Karpas-422 (cell line): ENCODE data around the gene BCS1L. TPM values are rescaled to one million over a fixed set of nuclear protein-coding genes. Genes with fewer than 3 reads are reported as not detected.
A peak's percentile ranks its signal among the peaks of the same experiment; 100 is the strongest.

ENCODE experiments used
- DNase-seq: peaks from one replicate; pipeline ENCODE4 v3.0.0-alpha.2; 2015
- H2AFZ ChIP-seq: fragments of 200-600 bp; sonication (generic); 2 replicates; pipeline ENCODE4 v1.6.1; 2014; ENCODE audit warnings: antibody characterized with exemption, low read length, mixed read lengths
- H3K27ac ChIP-seq: fragments of 200-600 bp; sonication (generic); 2 replicates; pipeline ENCODE4 v1.5.1; 2014; ENCODE audit warnings: mild to moderate bottlenecking, low read length, moderate library complexity
- H3K27me3 ChIP-seq: fragments of 200-600 bp; sonication (generic); 2 replicates; pipeline ENCODE4 v1.6.1; 2014; ENCODE audit warnings: low read length, mixed read lengths
- H3K36me3 ChIP-seq: fragments of 200-600 bp; sonication (generic); 2 replicates; pipeline ENCODE4 v1.6.1; 2014; ENCODE audit warnings: low read length, mixed read lengths; ENCODE audit not compliant: insufficient read depth
- H3K4me1 ChIP-seq: fragments of 200-600 bp; sonication (generic); 2 replicates; pipeline ENCODE4 v1.6.1; 2014; ENCODE audit warnings: mild to moderate bottlenecking, low read length, mixed read lengths
- H3K4me2 ChIP-seq: fragments of 200-600 bp; sonication (generic); 2 replicates; pipeline ENCODE4 v1.6.1; 2014; ENCODE audit warnings: low read length, low read depth, mild to moderate bottlenecking; ENCODE audit not compliant: poor library complexity, severe bottlenecking
- H3K4me3 ChIP-seq: fragments of 200-600 bp; sonication (generic); 2 replicates; pipeline ENCODE4 v1.5.1; 2014; ENCODE audit warnings: mild to moderate bottlenecking, antibody characterized with exemption, low read length, mixed read lengths
- H3K79me2 ChIP-seq: fragments of 200-600 bp; sonication (generic); 2 replicates; pipeline ENCODE4 v1.6.1; 2014; ENCODE audit warnings: mild to moderate bottlenecking, low read length, mixed read lengths
- H3K9ac ChIP-seq: fragments of 200-600 bp; sonication (generic); 2 replicates; pipeline ENCODE4 v1.6.0; 2014; ENCODE audit warnings: low read length
- H3K9me2 ChIP-seq: fragments of 200-600 bp; sonication (generic), shearing (Covaris generic); replicated peaks from 2 replicates; pipeline ENCODE4 v1.6.0; 2014; ENCODE audit warnings: mild to moderate bottlenecking, low read length, moderate library complexity; ENCODE audit not compliant: insufficient read depth
- H3K9me3 ChIP-seq: fragments of 300-700, 200-600 bp; sonication (generic); 2 replicates; pipeline ENCODE4 v1.6.1; 2014; ENCODE audit warnings: low read length, mixed read lengths
- H4K20me1 ChIP-seq: fragments of 200-600 bp; sonication (generic); 2 replicates; pipeline ENCODE4 v1.6.1; 2014; ENCODE audit warnings: mild to moderate bottlenecking, antibody characterized with exemption, low read length, low read depth; ENCODE audit not compliant: insufficient read depth
- total RNA-seq: library from RNA; depleted of rRNA; stranded (reverse); fragments of >200 nt; shearing (Covaris generic); gene quantifications from 2 replicates; pipeline ENCODE4 v1.2.3, GENCODE V29; 2014; ENCODE audit warnings: low replicate concordance

The BCS1L gene
- total RNA-seq, 1 experiment from 2014 or later: 23.5 TPM

DNA sequence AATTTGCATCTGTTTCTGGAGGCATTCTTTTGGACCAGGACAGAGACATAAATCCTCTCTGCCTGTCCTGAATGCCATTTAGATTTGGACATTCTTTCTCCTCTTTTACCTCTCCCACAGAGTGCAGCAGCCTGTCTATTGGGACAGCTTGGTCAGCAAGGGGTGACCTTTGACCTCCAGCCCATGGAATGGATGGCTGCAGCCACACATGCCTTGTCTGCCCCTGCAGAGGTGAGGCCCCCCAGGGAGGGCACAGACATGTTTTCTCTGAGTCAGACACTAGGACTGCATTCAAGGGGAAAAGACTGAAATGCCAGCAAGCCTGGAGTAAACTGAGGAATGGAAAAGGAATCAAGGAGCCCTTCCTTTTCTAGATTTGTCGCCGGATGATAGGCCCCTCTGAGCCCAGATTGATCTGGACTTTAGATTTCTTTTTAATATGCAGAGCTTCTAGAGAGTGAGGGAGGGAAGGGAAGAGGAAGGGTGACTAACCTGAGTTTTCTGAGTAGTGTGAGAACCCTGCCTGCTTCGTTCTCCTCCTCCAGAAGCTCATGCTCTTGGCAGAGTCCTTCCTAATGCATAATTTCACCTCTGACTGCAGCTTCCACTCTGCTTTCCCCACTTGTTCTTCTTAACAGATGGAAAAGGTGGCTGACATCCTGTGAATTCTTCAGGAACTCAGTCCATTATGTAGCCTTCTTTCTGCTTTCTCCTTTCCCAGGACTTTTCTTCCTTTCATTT, 35.1 kb downstream of the BCS1L start:
- Histone ChIP-seq H3K79me2 (no peaks in the 10 kb centered on the region), H2AFZ (no peak overlapping the region), H3K4me2 (no peak overlapping the region), H3K4me1 (no peaks in the 10 kb centered on the region), H3K4me3 (no peak overlapping the region), H3K36me3 (no peaks in the 10 kb centered on the region), H3K27me3 (no peaks in the 10 kb centered on the region), H3K9me2 (no peaks in the 10 kb centered on the region), H4K20me1 (no peaks in the 10 kb centered on the region), H3K9ac (no peak overlapping the region), H3K9me3 (no peaks in the 10 kb centered on the region), H3K27ac (no peak overlapping the region)
- DNase-seq: no peak

GRCh38 chr2:218698885-218699284, 39.4 kb downstream of the BCS1L start:
- H3K9me2 ChIP-seq: no peaks in the 10 kb centered on the region
- no peaks in the 10 kb centered on the region for H3K27me3 ChIP-seq
- no peaks in the 10 kb centered on the region for H3K9me3 ChIP-seq
- H3K79me2 ChIP-seq: no peaks in the 10 kb centered on the region
- H2AFZ ChIP-seq: no peak overlapping the region
- no peaks in the 10 kb centered on the region for H3K4me1 ChIP-seq
- H3K36me3 ChIP-seq: no peaks in the 10 kb centered on the region
- no peak for DNase-seq
- H3K27ac ChIP-seq: no peak overlapping the region
- no peak overlapping the region for H3K4me2 ChIP-seq
- H3K9ac ChIP-seq: no peak overlapping the region
- H3K4me3 ChIP-seq: no peak overlapping the region
- no peaks in the 10 kb centered on the region for H4K20me1 ChIP-seq

- Histone ChIP-seq H3K27me3 (no peaks in the 10 kb centered on the region), H3K4me2 (no peak overlapping the region), H3K79me2 (no peaks in the 10 kb centered on the region), H3K27ac (no peak overlapping the region), H3K9me3 (no peaks in the 10 kb centered on the region), H3K4me3 (no peak overlapping the region), H3K9me2 (no peaks in the 10 kb centered on the region), H3K4me1 (no peaks in the 10 kb centered on the region), H2AFZ (no peak overlapping the region), H3K9ac (no peak overlapping the region), H4K20me1 (no peaks in the 10 kb centered on the region), H3K36me3 (no peaks in the 10 kb centered on the region)
- DNase-seq: no peak
Observed at GRCh38 chr2:218701806-218702205, 42.3 kb downstream of the BCS1L start.

DNA sequence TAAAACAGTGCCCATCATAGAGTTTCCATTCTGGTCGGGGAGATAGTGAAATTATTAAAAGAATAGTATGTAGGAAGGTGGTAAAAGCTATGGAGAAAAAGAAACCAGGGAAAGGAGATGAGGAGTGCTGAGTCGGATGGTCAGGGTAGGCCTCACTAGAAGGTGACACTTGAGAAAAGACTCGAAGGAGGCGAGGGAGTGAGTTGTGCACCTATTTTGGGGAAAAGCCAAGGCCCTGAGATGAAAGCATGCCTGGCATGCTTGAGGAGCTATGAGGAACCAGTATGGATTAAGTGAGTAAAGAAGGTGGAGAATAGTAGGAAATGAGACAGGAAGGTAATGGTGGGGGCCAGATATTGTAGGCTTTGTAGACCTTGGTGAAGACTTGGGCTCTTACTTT, 43.9 kb downstream of the BCS1L start:
- H3K9me3 ChIP-seq: no peaks in the 10 kb centered on the region
- no peak overlapping the region for H3K27ac ChIP-seq
- no peak for DNase-seq
- no peaks in the 10 kb centered on the region for H3K4me1 ChIP-seq
- H3K9me2 ChIP-seq: no peaks in the 10 kb centered on the region
- H3K36me3 ChIP-seq: no peaks in the 10 kb centered on the region
- H3K27me3 ChIP-seq: no peaks in the 10 kb centered on the region
- no peaks in the 10 kb centered on the region for H3K79me2 ChIP-seq
- H4K20me1 ChIP-seq: no peaks in the 10 kb centered on the region
- no peak overlapping the region for H3K4me3 ChIP-seq
- H3K9ac ChIP-seq: no peak overlapping the region
- H2AFZ ChIP-seq: no peak overlapping the region
- H3K4me2 ChIP-seq: no peak overlapping the region

DNA sequence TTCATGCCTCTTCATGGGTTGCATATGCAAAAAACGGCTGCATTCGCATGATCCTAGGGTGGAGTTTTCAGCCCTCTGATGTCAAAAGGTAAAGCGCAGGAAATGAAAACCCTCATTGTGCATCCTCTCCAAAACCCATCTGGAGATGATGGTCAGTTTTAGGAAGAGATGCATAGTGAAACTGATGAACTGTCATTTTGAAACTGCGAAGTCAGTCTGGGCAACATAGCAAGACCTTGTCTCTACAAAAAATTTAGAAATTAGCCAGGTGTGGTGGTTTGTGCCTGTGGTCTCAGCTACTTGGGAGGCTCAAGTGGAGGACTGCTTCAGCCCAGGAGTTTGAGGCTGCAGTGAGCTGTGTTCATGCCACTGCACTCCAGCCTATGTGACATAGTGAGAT, 48.6 kb downstream of the BCS1L start:
- no peak for DNase-seq

GRCh38 chr2:218709908-218710307, 50.4 kb downstream of the BCS1L start:
- no peak overlapping the region for H3K9ac ChIP-seq
- H3K4me3 ChIP-seq: no peak overlapping the region
- H3K79me2 ChIP-seq: peaks cover 40% of the 10 kb centered on the region
- peaks cover 27% of the 10 kb centered on the region for H3K4me1 ChIP-seq
- no peaks in the 10 kb centered on the region for H4K20me1 ChIP-seq
- no peaks in the 10 kb centered on the region for H3K27me3 ChIP-seq
- H3K27ac ChIP-seq: no peak overlapping the region
- H3K9me3 ChIP-seq: no peaks in the 10 kb centered on the region
- H3K9me2 ChIP-seq: no peaks in the 10 kb centered on the region
- no peak for DNase-seq
- H3K4me2 ChIP-seq: no peak overlapping the region
- peaks cover 4% of the 10 kb centered on the region; the same call in 1 of the 2 replicates for H3K36me3 ChIP-seq
- H2AFZ ChIP-seq: 0 out of 2 replicates have a peak overlapping the region, but pooled peaks have one; percentile 39

More for the DNA sequence above, 48.6 kb downstream of the BCS1L start:
- no peak overlapping the region for H3K9ac ChIP-seq
- peaks cover 23% of the 10 kb centered on the region for H3K79me2 ChIP-seq
- no peak overlapping the region for H2AFZ ChIP-seq
- H3K4me1 ChIP-seq: peaks cover 15% of the 10 kb centered on the region
- no peak overlapping the region for H3K4me3 ChIP-seq
- no peaks in the 10 kb centered on the region for H3K27me3 ChIP-seq
- no peaks in the 10 kb centered on the region for H4K20me1 ChIP-seq
- H3K36me3 ChIP-seq: peaks cover 4% of the 10 kb centered on the region; the same call in 1 of the 2 replicates
- no peaks in the 10 kb centered on the region for H3K9me2 ChIP-seq
- no peaks in the 10 kb centered on the region for H3K9me3 ChIP-seq
- no peak overlapping the region for H3K27ac ChIP-seq
- no peak overlapping the region for H3K4me2 ChIP-seq

- Histone ChIP-seq H3K36me3 (peaks cover 7% of the 10 kb centered on the region; the same call in 1 of the 2 replicates), H3K9me2 (no peaks in the 10 kb centered on the region), H3K9ac (no peak overlapping the region), H4K20me1 (no peaks in the 10 kb centered on the region), H3K9me3 (no peaks in the 10 kb centered on the region), H3K4me1 (peaks cover 27% of the 10 kb centered on the region), H2AFZ (peak overlapping the region; percentile 39; the same call in 1 of the 2 replicates), H3K4me3 (no peak overlapping the region), H3K79me2 (peaks cover 44% of the 10 kb centered on the region), H3K27me3 (no peaks in the 10 kb centered on the region), H3K4me2 (no peak overlapping the region), H3K27ac (no peak overlapping the region)
- DNase-seq: no peak
Observed at GRCh38 chr2:218710334-218710686, 50.8 kb downstream of the BCS1L start.

GRCh38 chr2:218710687-218711549, 51.4 kb downstream of the BCS1L start, which contains the start of gene TTLL4:
TTLL4 (plus strand) TSS chr2:218710835; CDS start chr2:218737677, 26,842 bp downstream.
- Histone ChIP-seq H3K27ac (peak within 1 kb of the TSS; percentile 90), H3K4me2 (peak within 1 kb of the TSS; percentile 100), H4K20me1 (no peaks in the 10 kb centered on the region), H3K4me3 (peak within 1 kb of the TSS; percentile 98), H3K27me3 (no peaks in the 10 kb centered on the region), H3K36me3 (peaks cover 8% of the 10 kb centered on the region; the same call in 1 of the 2 replicates), H3K79me2 (peaks cover 50% of the 10 kb centered on the region), H3K9ac (peak within 1 kb of the TSS; percentile 97), H3K4me1 (peaks cover 27% of the 10 kb centered on the region), H3K9me3 (no peaks in the 10 kb centered on the region), H3K9me2 (no peaks in the 10 kb centered on the region), H2AFZ (peak within 1 kb of the TSS; percentile 82)
- peak; percentile 99 for DNase-seq
